Fibroblast of upper back skin (primary cell): ENCODE results near the gene FBXO3.
"Not testable (repeated sequence)": the region's sequence is repeated elsewhere in the genome, so short reads cannot be mapped to it uniquely, and the experiment has no call there.

Source experiments
- DNase-seq: peaks from one replicate; pipeline ENCODE4 v3.0.0-alpha.2; 2013

Gene FBXO3

GRCh38 chr11:33725496-33725895 lies 48.8 kb downstream of the FBXO3 start:
- DNase-seq, result no peak

- DNase-seq, result peak; percentile 52
Measured at GRCh38 chr11:33724644-33725035, 49.7 kb downstream of the FBXO3 start.

GRCh38 chr11:33723238-33723881 lies 51.0 kb downstream of the FBXO3 start:
- DNase-seq, result peak; percentile 92

DNA sequence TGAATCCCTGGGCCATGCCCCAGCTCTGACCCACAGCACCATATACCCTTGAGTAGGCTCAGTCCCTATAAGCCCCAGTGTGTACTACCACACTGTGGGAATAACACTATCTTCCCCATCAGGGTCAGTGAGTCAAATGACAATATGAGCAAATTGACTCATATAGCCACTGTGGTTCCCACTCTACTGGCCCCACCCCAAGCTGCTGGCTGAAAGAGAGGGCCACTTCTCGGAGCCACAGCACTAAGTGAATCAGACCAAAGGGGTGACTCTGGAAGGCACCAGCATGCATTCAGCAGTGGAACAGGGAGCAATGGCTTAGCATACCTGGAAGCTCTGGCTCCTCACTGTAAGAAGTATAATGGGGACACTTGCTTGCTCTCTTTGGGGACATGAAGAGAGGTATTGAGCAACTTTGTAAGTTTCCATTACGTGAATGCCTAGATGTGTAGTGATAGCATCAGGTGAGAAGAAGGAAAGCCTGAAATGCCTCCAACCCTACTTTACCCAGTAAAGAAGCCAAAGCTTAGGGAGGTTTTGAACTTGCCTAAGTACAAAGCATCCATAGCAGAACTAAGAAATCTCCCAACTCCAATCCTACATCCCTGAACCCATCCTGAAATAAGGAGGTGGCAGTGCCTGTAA lies 51.6 kb downstream of the FBXO3 start:
- DNase-seq, result peak; percentile 46

DNA sequence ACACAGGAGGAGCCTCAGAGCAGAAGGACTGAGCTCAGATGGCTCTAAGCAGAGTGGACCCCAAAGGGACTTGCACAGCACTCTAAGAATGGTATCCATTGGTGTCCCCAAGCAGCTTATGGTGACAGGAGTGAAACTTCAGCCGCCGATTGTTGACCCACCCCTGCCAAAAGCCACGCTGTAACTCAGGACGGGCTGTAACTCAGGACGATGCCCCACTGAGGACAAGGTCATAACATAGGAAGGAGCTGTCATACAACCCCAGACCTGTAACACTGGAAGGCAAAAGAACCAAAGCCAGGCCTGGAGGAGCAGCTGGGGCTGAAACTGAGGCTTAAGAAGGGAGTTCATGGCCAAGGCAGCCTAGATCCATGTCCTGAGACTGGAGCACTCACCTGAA lies 52.3 kb downstream of the FBXO3 start:
- DNase-seq, result no peak

- DNase-seq, result peak; percentile 62
Measured at GRCh38 chr11:33721426-33721825, 52.9 kb downstream of the FBXO3 start.

GRCh38 chr11:33719587-33719986 lies 54.7 kb downstream of the FBXO3 start:
- no peak for DNase-seq

- DNase-seq, result no peak
Measured at GRCh38 chr11:33718440-33718839, 55.9 kb downstream of the FBXO3 start.

GRCh38 chr11:33716243-33716642 lies 58.1 kb downstream of the FBXO3 start:
- DNase-seq, result peak; percentile 46

DNA sequence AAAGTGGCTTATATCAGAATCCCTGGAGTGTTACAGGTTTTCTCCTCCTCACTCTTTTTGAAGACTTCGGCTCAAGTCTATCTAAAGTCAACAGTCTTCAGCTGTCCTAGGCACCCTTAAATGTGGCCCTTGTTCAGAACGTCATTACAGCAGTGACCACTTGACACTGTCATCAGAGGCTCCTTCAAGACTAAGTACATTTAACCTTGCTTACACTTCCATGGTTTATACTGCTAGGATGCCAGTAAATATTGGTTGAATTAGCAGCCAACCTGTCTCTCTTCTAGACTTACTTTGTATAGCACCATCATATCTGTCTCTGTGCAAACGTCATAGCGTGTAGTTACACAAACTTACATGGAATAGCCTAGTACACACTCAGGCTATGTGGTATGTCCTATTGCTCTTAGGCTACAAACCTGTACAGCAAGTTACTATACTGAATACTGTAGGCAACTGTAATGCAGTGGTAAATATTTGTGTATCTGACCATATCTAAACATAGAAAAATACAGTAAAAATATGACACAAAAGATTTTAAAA lies 60.4 kb downstream of the FBXO3 start:
- DNase-seq, result no peak

DNA sequence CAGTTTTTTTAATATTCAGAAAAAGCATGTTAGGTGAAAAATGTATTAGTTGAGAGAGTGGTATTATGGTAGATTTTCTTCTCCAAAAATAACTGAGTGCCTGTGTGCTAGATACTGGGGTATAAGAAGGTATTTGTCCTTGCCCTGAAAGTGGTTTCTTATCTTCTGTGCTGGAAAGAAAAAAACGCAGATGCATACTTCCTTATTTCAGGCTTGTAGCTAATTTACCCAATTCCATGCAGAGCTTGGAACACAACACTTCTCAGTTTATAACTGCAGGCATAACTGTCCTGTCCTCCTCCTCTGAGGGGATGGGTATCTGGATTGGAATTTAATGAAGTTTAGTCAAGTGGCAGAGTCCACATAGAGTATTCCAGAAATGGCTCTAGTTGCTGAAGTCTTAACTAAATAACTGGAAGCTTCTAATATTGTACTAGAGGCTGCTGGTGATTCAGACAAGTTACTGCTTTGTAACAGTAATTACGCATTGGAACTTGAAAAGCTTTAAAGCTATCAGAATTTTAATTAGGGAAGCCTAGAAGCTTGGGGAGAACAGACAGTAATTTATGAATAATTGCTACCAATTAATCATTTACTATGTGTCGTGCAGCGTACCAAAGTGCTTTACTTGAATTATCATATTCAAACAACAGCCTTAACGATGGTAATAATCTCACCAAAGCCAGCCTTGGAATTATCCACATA lies 61.0 kb downstream of the FBXO3 start:
- no peak for DNase-seq

GRCh38 chr11:33712436-33712835 lies 61.9 kb downstream of the FBXO3 start:
- DNase-seq, result no peak

- DNase-seq, result no peak
Measured at GRCh38 chr11:33709466-33709865, 64.9 kb downstream of the FBXO3 start.

DNA sequence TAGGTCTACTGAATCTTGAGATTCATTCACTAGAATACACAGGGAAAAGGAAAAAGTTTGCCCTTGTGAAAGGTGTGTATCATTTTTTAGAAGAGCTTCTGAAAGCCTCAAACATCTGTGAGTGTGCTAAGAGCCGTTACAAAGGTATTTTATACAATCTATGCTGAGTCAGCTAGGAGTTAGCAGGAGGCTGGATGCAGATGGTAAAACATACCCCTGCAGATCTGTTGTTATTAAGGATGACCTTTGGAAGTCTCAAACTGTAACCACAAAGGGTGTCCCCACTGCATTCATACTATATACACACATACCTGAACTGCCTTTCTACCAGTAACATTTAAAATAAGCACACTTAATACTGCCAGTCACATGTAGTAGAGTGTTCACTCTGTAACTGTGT lies 65.3 kb downstream of the FBXO3 start:
- no peak for DNase-seq

GRCh38 chr11:33707831-33708230 lies 66.5 kb downstream of the FBXO3 start:
- not testable (repeated sequence) for DNase-seq

- DNase-seq, result no peak
Measured at GRCh38 chr11:33706966-33707365, 67.4 kb downstream of the FBXO3 start.

DNA sequence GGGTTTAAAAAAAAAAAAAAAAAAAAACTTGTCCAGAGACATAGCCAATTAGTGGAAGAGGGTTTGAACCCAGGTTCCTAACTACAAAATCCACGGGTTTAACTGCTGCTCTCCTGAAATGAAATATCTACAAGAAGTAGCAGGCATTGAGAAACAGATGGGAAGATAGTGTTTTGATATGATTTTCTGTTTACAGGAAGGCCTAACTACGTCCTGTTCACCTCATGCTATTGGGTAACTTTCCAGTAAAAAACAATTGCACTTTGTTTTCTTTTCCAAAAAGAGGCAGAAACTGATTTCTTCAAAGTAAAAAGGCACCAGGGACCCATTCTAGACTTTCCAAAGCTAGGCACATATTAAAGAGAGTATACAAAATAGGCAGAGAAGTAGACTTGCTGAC lies 67.8 kb downstream of the FBXO3 start:
- DNase-seq, result no peak

GRCh38 chr11:33704240-33705002 lies 69.9 kb downstream of the FBXO3 start:
- no peak for DNase-seq

DNA sequence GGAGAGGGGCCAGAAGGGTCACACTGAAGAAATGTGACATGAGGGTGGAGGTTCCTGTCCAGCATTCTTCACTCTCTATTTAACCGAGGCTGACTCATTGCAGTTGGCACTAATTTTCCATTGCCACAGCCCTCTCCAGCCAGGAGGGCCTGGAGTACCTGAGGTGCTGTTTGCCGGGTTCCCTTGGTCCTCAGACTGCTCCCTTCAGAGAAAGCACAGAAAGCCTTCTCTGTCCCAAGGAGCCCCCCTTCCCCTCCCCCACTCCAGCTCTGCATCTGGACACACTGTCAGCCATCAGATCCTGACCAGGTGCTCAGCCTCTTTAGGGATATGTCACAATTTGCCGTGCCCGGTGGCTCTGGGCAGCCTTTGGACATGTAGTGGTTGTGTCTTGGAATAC lies 70.5 kb downstream of the FBXO3 start:
- no peak for DNase-seq

DNA sequence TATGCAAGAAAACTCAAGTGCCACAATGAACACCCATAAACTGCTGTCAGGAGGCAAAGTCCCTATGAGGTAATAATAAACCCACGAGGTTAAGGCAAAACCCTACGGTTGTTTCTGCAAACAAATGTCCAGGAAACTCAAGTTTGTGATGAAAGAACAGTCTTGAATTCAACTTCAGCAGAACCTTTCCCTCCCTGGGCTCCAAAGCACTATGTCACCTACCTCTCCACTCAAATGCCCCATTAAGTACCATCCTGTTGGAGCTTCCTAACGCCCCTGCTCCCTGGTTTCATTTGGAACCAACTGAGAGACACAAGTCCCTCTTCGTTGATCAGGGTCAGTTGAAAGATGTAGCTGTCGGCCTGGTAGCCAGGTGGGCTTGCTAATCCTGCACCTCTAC lies 71.1 kb downstream of the FBXO3 start:
- no peak for DNase-seq

- DNase-seq, result no peak
Measured at GRCh38 chr11:33701302-33702230, 72.8 kb downstream of the FBXO3 start.
